CD4-positive, CD25-positive, alpha-beta regulatory T cell (primary cell): ENCODE measurements around the gene ZNF80. TPM values are rescaled to one million over a fixed set of nuclear protein-coding genes. Genes with fewer than 3 reads are reported as not detected.
A peak's percentile ranks its signal among the peaks of the same experiment; 100 is the strongest.

Experiments
- ATAC-seq, 2 donors: fragments of 150-1000 bp; cut with Tn5 transposase; one replicate each; pipeline ENCODE4 v1.10.0; 2021; ENCODE audit warnings: low read depth in 2 of 2, moderate number of reproducible peaks in 2 of 2, moderate library complexity in 1 of 2
- DNase-seq, 3 donors: peaks; one replicate each; pipeline versions ENCODE4 v3.0.0 to v3.0.0-alpha.2; 2012 to 2022; ENCODE audit warnings: mixed read lengths in 1 of 3
- H3K27ac ChIP-seq: one replicate; pipeline ENCODE4 v1.7.0; 2013; ENCODE audit warnings: mild to moderate bottlenecking, low read length; ENCODE audit not compliant: insufficient read depth, poor library complexity, severe bottlenecking
- H3K27me3 ChIP-seq: one replicate; pipeline ENCODE4 v1.7.0; 2013; ENCODE audit warnings: low read length; ENCODE audit not compliant: control insufficient read depth, insufficient read depth
- H3K36me3 ChIP-seq: one replicate; pipeline ENCODE4 v1.7.0; 2013; ENCODE audit warnings: mild to moderate bottlenecking, low read length, moderate library complexity; ENCODE audit not compliant: control insufficient read depth, insufficient read depth
- H3K4me1 ChIP-seq: 2 replicates; pipeline ENCODE4 v1.7.0; 2013; ENCODE audit warnings: mild to moderate bottlenecking, low read length; ENCODE audit not compliant: insufficient read depth, control insufficient read depth, poor library complexity, severe bottlenecking
- H3K4me3 ChIP-seq: one replicate; pipeline ENCODE4 v1.7.0; 2013; ENCODE audit warnings: low read depth, mild to moderate bottlenecking, low read length, moderate library complexity
- H3K9me3 ChIP-seq, 2 experiments: 1 replicate in 1 of 2; 2 replicates in 1 of 2; pipeline ENCODE4 v1.7.0; 2013; ENCODE audit warnings: low read length in 2 of 2, mild to moderate bottlenecking in 1 of 2, moderate library complexity in 1 of 2; ENCODE audit not compliant: control insufficient read depth in 2 of 2
- H3K27ac Mint-ChIP-seq, 3 donors: one replicate each; pipeline ENCODE4 v1.8.0; 2020 to 2022; ENCODE audit warnings: mild to moderate bottlenecking in 3 of 3, mixed read lengths in 3 of 3, moderate library complexity in 2 of 3
- H3K27me3 Mint-ChIP-seq: one replicate; pipeline ENCODE4 v1.8.0; 2022; ENCODE audit warnings: mild to moderate bottlenecking, mixed read lengths
- H3K36me3 Mint-ChIP-seq: one replicate; pipeline ENCODE4 v1.8.0; 2020; ENCODE audit warnings: mixed read lengths
- H3K4me1 Mint-ChIP-seq, 4 donors: one replicate each; pipeline ENCODE4 v1.8.0; 2020 to 2022; ENCODE audit warnings: mixed read lengths in 4 of 4, mild to moderate bottlenecking in 1 of 4
- H3K4me3 Mint-ChIP-seq, 4 donors: one replicate each; pipeline ENCODE4 v1.8.0; 2020 to 2022; ENCODE audit warnings: mild to moderate bottlenecking in 4 of 4, mixed read lengths in 4 of 4, moderate library complexity in 3 of 4
- H3K9me3 Mint-ChIP-seq, 7 donors: one replicate each; pipeline ENCODE4 v1.8.0; 2020 to 2022; ENCODE audit warnings: mixed read lengths in 7 of 7, mild to moderate bottlenecking in 3 of 7, moderate library complexity in 2 of 7
- polyA plus RNA-seq, 4 donors: library from polyadenylated mRNA; unstranded; fragments of 300-500 nt; fragmentation: Illumina TruSeq; gene quantifications; one replicate each; pipeline ENCODE4 v1.2.3, GENCODE V29; 2021
- total RNA-seq: library from RNA; stranded (reverse); gene quantifications from one replicate; pipeline ENCODE4 v1.2.3, GENCODE V29; 2022

Gene ZNF80
- total and polyA plus RNA-seq, 5 donors from 2014 or later = 0.36 to 8.4 (median 5.1) TPM

GRCh38 chr3:114234745-114235144, 2.6 kb downstream of the ZNF80 start:
- Mint-ChIP-seq H3K27ac (peak overlapping the region; percentile 86 to 93 (median 91)), H3K9me3 (no peaks in the 10 kb centered on the region), H3K27me3 (no peaks in the 10 kb centered on the region), H3K4me1 (peaks cover 20 to 76% (median 49%) of the 10 kb centered on the region in 4 donors), H3K36me3 (peaks cover 4% of the 10 kb centered on the region), H3K4me3 (peak overlapping the region; percentile 34 to 88 (median 76))
- Histone ChIP-seq H3K9me3 (no peaks in the 10 kb centered on the region), H3K27ac (peak overlapping the region; percentile 68), H3K4me1 (peaks cover 69% of the 10 kb centered on the region), H3K27me3 (no peaks in the 10 kb centered on the region), H3K4me3 (peak overlapping the region; percentile 78), H3K36me3 (no peaks in the 10 kb centered on the region)
- DNase-seq (peak in 1 of 3 donors; percentile 74), ATAC-seq (peak; percentile 46 to 54)

- Histone ChIP-seq H3K36me3 (no peaks in the 10 kb centered on the region), H3K9me3 (no peaks in the 10 kb centered on the region), H3K27me3 (no peaks in the 10 kb centered on the region), H3K4me3 (peak overlapping the region; percentile 52), H3K27ac (peak overlapping the region; percentile 68), H3K4me1 (peaks cover 91% of the 10 kb centered on the region)
- Mint-ChIP-seq H3K27ac (peak overlapping the region; percentile 91 to 99 (median 95)), H3K36me3 (peaks cover 4% of the 10 kb centered on the region), H3K4me3 (peak overlapping the region in 3 of 4 donors; percentile 72 to 77 (median 74)), H3K9me3 (no peaks in the 10 kb centered on the region), H3K4me1 (peaks cover 36 to 76% (median 65%) of the 10 kb centered on the region in 4 donors), H3K27me3 (no peaks in the 10 kb centered on the region)
- DNase-seq (peak; percentile 19 to 86 (median 61)), ATAC-seq (peak; percentile 79 to 80)
Measured at GRCh38 chr3:114231616-114232015, 5.8 kb downstream of the ZNF80 start.

- Histone ChIP-seq H3K4me3 (peak overlapping the region; percentile 45), H3K36me3 (no peaks in the 10 kb centered on the region), H3K4me1 (peaks cover 82% of the 10 kb centered on the region), H3K27ac (peak overlapping the region; percentile 98), H3K27me3 (no peaks in the 10 kb centered on the region), H3K9me3 (peaks cover 10 to 17% of the 10 kb centered on the region in 2 experiments)
- peaks cover 34 to 76% (median 55%) of the 10 kb centered on the region in 4 donors for H3K4me1 Mint-ChIP-seq
- H3K27ac Mint-ChIP-seq = peak overlapping the region; percentile 93 to 100 (median 95)
- no peaks in the 10 kb centered on the region for H3K27me3 Mint-ChIP-seq
- ATAC-seq = no peak
- no peak for DNase-seq
- H3K4me3 Mint-ChIP-seq = peak overlapping the region in 3 of 4 donors; percentile 70 to 89 (median 83)
- H3K36me3 Mint-ChIP-seq = peaks cover 20% of the 10 kb centered on the region
- H3K9me3 Mint-ChIP-seq = peaks cover 0 to 22% (median 6%) of the 10 kb centered on the region in 7 donors
Measured at GRCh38 chr3:114227076-114227475, 10.3 kb downstream of the ZNF80 start.

GRCh38 chr3:114226313-114226712, 11.1 kb downstream of the ZNF80 start:
- Mint-ChIP-seq H3K27ac (peak overlapping the region; percentile 93 to 100 (median 95)), H3K9me3 (peaks cover 0 to 22% (median 6%) of the 10 kb centered on the region in 7 donors), H3K4me1 (peaks cover 26 to 76% (median 57%) of the 10 kb centered on the region in 4 donors), H3K36me3 (peaks cover 20% of the 10 kb centered on the region), H3K27me3 (no peaks in the 10 kb centered on the region), H3K4me3 (peak overlapping the region; percentile 70 to 89 (median 80))
- ATAC-seq (no peak), DNase-seq (peak in 1 of 3 donors; percentile 52)
- Histone ChIP-seq H3K4me3 (peak overlapping the region; percentile 45), H3K36me3 (no peaks in the 10 kb centered on the region), H3K27ac (peak overlapping the region; percentile 98), H3K4me1 (peaks cover 82% of the 10 kb centered on the region), H3K9me3 (peaks cover 10 to 17% of the 10 kb centered on the region in 2 experiments), H3K27me3 (no peaks in the 10 kb centered on the region)

GRCh38 chr3:114223143-114223542, 14.2 kb downstream of the ZNF80 start:
- H3K4me3 ChIP-seq = peak overlapping the region; percentile 64
- Mint-ChIP-seq H3K4me3 (peak overlapping the region; percentile 15 to 78 (median 46)), H3K36me3 (peaks cover 20% of the 10 kb centered on the region), H3K4me1 (peaks cover 0 to 87% (median 61%) of the 10 kb centered on the region in 4 donors), H3K27ac (peak overlapping the region in 2 of 3 donors; percentile 92 to 96), H3K9me3 (peaks cover 0 to 22% (median 6%) of the 10 kb centered on the region in 7 donors), H3K27me3 (no peaks in the 10 kb centered on the region)
- H3K27ac ChIP-seq = peak overlapping the region; percentile 98
- peak; percentile 43 to 53 for ATAC-seq
- no peaks in the 10 kb centered on the region for H3K36me3 ChIP-seq
- no peaks in the 10 kb centered on the region for H3K27me3 ChIP-seq
- peak in 2 of 3 donors; percentile 64 to 87 for DNase-seq
- peaks cover 10 to 17% of the 10 kb centered on the region in 2 experiments for H3K9me3 ChIP-seq
- H3K4me1 ChIP-seq = peaks cover 90% of the 10 kb centered on the region

- H3K27ac ChIP-seq = peak overlapping the region; percentile 98
- peaks cover 10 to 17% of the 10 kb centered on the region in 2 experiments for H3K9me3 ChIP-seq
- Mint-ChIP-seq H3K27me3 (no peaks in the 10 kb centered on the region), H3K36me3 (peaks cover 17% of the 10 kb centered on the region), H3K9me3 (peaks cover 0 to 22% (median 6%) of the 10 kb centered on the region in 7 donors), H3K4me1 (peaks cover 0 to 79% (median 59%) of the 10 kb centered on the region in 4 donors), H3K4me3 (peak overlapping the region; percentile 2 to 78 (median 48)), H3K27ac (peak overlapping the region in 2 of 3 donors; percentile 92 to 97)
- H3K27me3 ChIP-seq = no peaks in the 10 kb centered on the region
- peaks cover 90% of the 10 kb centered on the region for H3K4me1 ChIP-seq
- H3K36me3 ChIP-seq = no peaks in the 10 kb centered on the region
- DNase-seq = no peak
- peak overlapping the region; percentile 64 for H3K4me3 ChIP-seq
- peak; percentile 42 to 45 for ATAC-seq
Measured at GRCh38 chr3:114221881-114222264, 15.5 kb downstream of the ZNF80 start.

GRCh38 chr3:114221165-114221880, 16.1 kb downstream of the ZNF80 start:
- peak overlapping the region; percentile 98 for H3K27ac ChIP-seq
- peaks cover 10 to 17% of the 10 kb centered on the region in 2 experiments for H3K9me3 ChIP-seq
- Mint-ChIP-seq H3K4me3 (peak overlapping the region; percentile 2 to 78 (median 48)), H3K36me3 (peaks cover 15% of the 10 kb centered on the region), H3K9me3 (peaks cover 0 to 20% (median 6%) of the 10 kb centered on the region in 7 donors), H3K27ac (peak overlapping the region in 2 of 3 donors; percentile 92 to 97), H3K27me3 (no peaks in the 10 kb centered on the region), H3K4me1 (peaks cover 0 to 73% (median 54%) of the 10 kb centered on the region in 4 donors)
- H3K27me3 ChIP-seq = no peaks in the 10 kb centered on the region
- DNase-seq (peak; percentile 44 to 93 (median 56)), ATAC-seq (peak; percentile 56 to 60)
- H3K4me3 ChIP-seq = peak overlapping the region; percentile 64
- H3K36me3 ChIP-seq = no peaks in the 10 kb centered on the region
- H3K4me1 ChIP-seq = peaks cover 90% of the 10 kb centered on the region
